HEK293T (cell line): ENCODE measurements around the gene HELB.

ENCODE experiments used
- CTCF ChIA-PET: fragments of 350-600 bp; formaldehyde crosslinking; extraction: SDS; loops from one replicate; lab custom pipeline; 2021; ENCODE audit warnings: antibody characterized with exemption, inconsistent platforms; lab: Yijun Ruan, JAX
- POLR2A ChIA-PET: fragments of 350-600 bp; formaldehyde crosslinking; extraction: SDS; loops from one replicate; lab custom pipeline; 2020; ENCODE audit warnings: antibody characterized with exemption, inconsistent platforms; lab: Yijun Ruan, JAX
- DNase-seq: peaks from one replicate; pipeline ENCODE4 v3.0.0; 2012; ENCODE audit warnings: mixed read lengths; ENCODE audit errors: extremely low spot score
- ARNT ChIP-seq: fragments of 450-650 bp; IDR thresholded peaks from 2 replicates; pipeline ENCODE4 v1.6.1; 2017; ENCODE audit warnings: mild to moderate bottlenecking
- BHLHE40 ChIP-seq: fragments of 450-650 bp; IDR thresholded peaks from 2 replicates; pipeline ENCODE4 v1.6.1; 2016; ENCODE audit warnings: mild to moderate bottlenecking, moderate library complexity, borderline replicate concordance
- CTBP1 ChIP-seq: fragments of 450-650 bp; IDR thresholded peaks from 2 replicates; pipeline ENCODE4 v1.6.1; 2016; ENCODE audit warnings: borderline replicate concordance
- ELF4 ChIP-seq: fragments of 450-650 bp; IDR thresholded peaks from 2 replicates; pipeline ENCODE4 v1.6.1; 2017; ENCODE audit warnings: antibody characterized with exemption
- FOXA1 ChIP-seq: fragments of 450-650 bp; IDR thresholded peaks from 2 replicates; pipeline ENCODE4 v1.6.1; 2016; ENCODE audit warnings: mild to moderate bottlenecking
- FOXK2 ChIP-seq: fragments of 450-650 bp; IDR thresholded peaks from 2 replicates; pipeline ENCODE4 v1.6.1; 2016; ENCODE audit warnings: mild to moderate bottlenecking
- FOXM1 ChIP-seq: fragments of 450-650 bp; IDR thresholded peaks from 2 replicates; pipeline ENCODE4 v1.6.1; 2017; ENCODE audit warnings: mild to moderate bottlenecking, borderline replicate concordance
- HDGF ChIP-seq: fragments of 450-650 bp; IDR thresholded peaks from 2 replicates; pipeline ENCODE4 v1.6.1; 2017; ENCODE audit warnings: antibody characterized with exemption, borderline replicate concordance
- L3MBTL2 ChIP-seq: fragments of 450-650 bp; conservative IDR thresholded peaks from 2 replicates; pipeline ENCODE4 v1.6.1; 2016; ENCODE audit warnings: mild to moderate bottlenecking
- LEF1 ChIP-seq: fragments of 450-650 bp; IDR thresholded peaks from 2 replicates; pipeline ENCODE4 v1.6.1; 2017; ENCODE audit warnings: mild to moderate bottlenecking, borderline replicate concordance
- NFRKB ChIP-seq: fragments of 450-650 bp; IDR thresholded peaks from 2 replicates; pipeline ENCODE4 v1.6.1; 2016; ENCODE audit warnings: mild to moderate bottlenecking, moderate library complexity
- PKNOX1 ChIP-seq: fragments of 450-650 bp; IDR thresholded peaks from 2 replicates; pipeline ENCODE4 v1.6.1; 2016
- SP1 ChIP-seq: fragments of 450-650 bp; IDR thresholded peaks from 2 replicates; pipeline ENCODE4 v1.6.1; 2017
- SUZ12 ChIP-seq: fragments of 450-650 bp; IDR thresholded peaks from 2 replicates; pipeline ENCODE4 v1.6.1; 2016; ENCODE audit warnings: mild to moderate bottlenecking
- TARDBP ChIP-seq: fragments of 450-650 bp; IDR thresholded peaks from 2 replicates; pipeline ENCODE4 v1.6.1; 2016
- ZNF384 ChIP-seq: fragments of 450-650 bp; IDR thresholded peaks from 2 replicates; pipeline ENCODE4 v1.6.1; 2016

The HELB gene

DNA sequence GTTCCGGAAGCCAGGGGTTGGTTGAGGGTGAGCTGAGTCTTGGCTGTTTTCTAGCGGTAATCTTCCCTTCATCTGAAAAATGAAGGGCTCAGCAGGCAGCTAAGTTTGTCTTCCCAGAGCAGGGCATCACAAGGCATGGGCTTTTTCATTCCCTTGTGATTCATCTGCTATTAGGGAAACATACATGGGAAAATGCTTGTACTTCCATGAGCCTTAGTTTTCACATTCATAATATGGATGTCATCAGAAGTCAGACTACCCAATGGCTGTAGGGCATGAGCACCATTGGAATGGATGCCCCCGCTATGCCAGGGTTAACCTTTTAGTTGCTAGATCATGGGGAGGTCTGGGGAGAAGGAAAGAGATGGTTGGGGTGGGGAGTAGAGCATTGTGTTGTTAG, 18.7 kb downstream of the HELB start:
- ChIA-PET CTCF (interaction anchor here (0.6 kb wide), 2 partner anchors 139 to 1866 kb away, joined by 3 to 4 read pairs; no protein-coding TSS in a partner anchor), POLR2A (no interaction called here)
- TF ChIP-seq LEF1 (no peak), ELF4 (no peak), TARDBP (no peak), ZNF384 (no peak), SUZ12 (no peak), CTBP1 (no peak), L3MBTL2 (no peak), FOXK2 (no peak), PKNOX1 (no peak), HDGF (no peak), BHLHE40 (no peak), FOXM1 (no peak)
- DNase-seq: no peak

DNA sequence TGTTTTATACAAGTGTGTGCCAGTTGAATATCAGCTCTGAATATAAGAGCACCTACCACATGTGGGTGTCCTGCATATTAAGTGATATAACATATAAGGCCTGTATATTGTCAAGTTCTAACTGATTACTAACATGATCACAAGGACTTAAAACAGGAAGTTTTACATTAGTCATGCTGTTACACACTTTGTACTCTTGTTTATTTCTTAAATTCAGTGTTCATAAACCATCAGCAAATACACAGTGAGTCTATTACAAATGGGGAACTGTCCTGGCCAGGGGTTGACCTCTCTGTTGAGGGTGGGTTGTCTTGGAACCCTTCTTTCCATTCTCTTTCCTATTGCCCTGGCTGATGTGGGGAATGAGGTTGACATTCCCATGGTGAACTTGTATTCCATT, 19.1 kb downstream of the HELB start:
- DNase-seq: no peak
- ChIA-PET POLR2A (no interaction called here), CTCF (interaction anchor here (0.6 kb wide), 2 partner anchors 139 to 1867 kb away, joined by 3 to 4 read pairs; no protein-coding TSS in a partner anchor)

GRCh38 chr12:66323017-66323416, 20.7 kb downstream of the HELB start:
- TF ChIP-seq TARDBP (no peak), BHLHE40 (no peak), FOXK2 (no peak), ARNT (no peak), ZNF384 (no peak), HDGF (no peak), SUZ12 (no peak), FOXA1 (no peak), CTBP1 (no peak), FOXM1 (no peak), ELF4 (no peak), PKNOX1 (no peak), SP1 (no peak), LEF1 (no peak), NFRKB (no peak), L3MBTL2 (no peak)
- ChIA-PET CTCF (no interaction called here), POLR2A (no interaction called here)
- DNase-seq: no peak

More for the DNA sequence above, 19.1 kb downstream of the HELB start:
- TF ChIP-seq ELF4 (no peak), TARDBP (no peak), CTBP1 (no peak), SP1 (no peak), LEF1 (no peak), SUZ12 (no peak), ZNF384 (no peak), ARNT (no peak), PKNOX1 (no peak), HDGF (no peak), NFRKB (no peak), FOXA1 (no peak), BHLHE40 (no peak), FOXK2 (no peak), L3MBTL2 (no peak)

- no peak for DNase-seq
- TF ChIP-seq FOXK2 (no peak), BHLHE40 (no peak), L3MBTL2 (no peak), ZNF384 (no peak), NFRKB (no peak), TARDBP (no peak), CTBP1 (no peak), SP1 (no peak), SUZ12 (no peak), HDGF (no peak), LEF1 (no peak), ARNT (no peak)
- ChIA-PET POLR2A (no interaction called here), CTCF (no interaction called here)
Observed at GRCh38 chr12:66329941-66330340, 27.6 kb downstream of the HELB start.

- CTCF ChIA-PET: no interaction called here
- TF ChIP-seq FOXA1 (no peak), NFRKB (no peak)
- POLR2A ChIA-PET: no interaction called here
- DNase-seq: no peak
Observed at GRCh38 chr12:66331016-66331415, 28.7 kb downstream of the HELB start.

- DNase-seq: no peak
- ChIA-PET CTCF (no interaction called here), POLR2A (no interaction called here)
- TF ChIP-seq HDGF (no peak), FOXA1 (no peak), CTBP1 (no peak), BHLHE40 (no peak)
Observed at GRCh38 chr12:66331814-66332213, 29.5 kb downstream of the HELB start.

GRCh38 chr12:66335746-66336145, 33.5 kb downstream of the HELB start:
- TF ChIP-seq FOXA1: no peak
- POLR2A ChIA-PET: no interaction called here
- CTCF ChIA-PET: no interaction called here
- no peak for DNase-seq
